Non-pigmented ciliary epithelial cell (primary cell): ENCODE measurements around the gene ATXN1.

Experiments used
- DNase-seq: peaks from one replicate; pipeline ENCODE4 v3.0.0-alpha.2; 2010; ENCODE audit warnings: low read depth

ATXN1 gene

DNA sequence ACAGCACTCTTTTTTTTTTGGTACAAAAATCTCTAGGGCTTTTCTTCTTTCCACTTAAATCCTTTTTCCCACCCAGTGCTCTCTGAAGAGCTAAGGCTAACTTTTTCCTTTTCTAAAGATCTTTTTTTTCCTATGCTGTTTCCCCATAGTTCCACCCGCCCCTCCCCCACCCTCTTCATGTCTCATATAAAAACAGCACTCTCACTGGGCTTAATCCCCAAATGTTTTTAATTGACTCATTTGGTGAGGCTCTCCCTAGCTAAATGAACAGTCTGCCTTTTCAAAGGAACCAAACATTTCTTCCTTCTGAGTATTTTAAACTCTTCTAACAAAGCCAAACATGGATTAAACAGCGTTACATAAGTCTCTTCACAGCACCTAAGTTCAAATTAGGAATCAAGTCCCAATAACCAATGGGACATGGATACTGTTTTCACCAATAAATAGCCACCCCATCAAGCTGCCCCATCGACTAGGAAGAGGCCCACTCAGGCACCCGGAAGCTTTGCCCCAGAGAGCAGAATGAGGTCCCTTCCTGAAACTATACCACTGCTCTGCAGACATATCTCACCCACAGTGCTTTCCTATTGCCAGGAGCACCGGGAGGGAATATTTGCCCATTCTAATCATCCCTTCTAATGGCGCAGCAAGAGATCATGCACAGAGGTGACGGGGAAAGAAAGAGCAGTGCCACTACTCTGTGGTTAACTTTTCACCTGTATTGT is 63.7 kb downstream of the ATXN1 start:
- DNase-seq, result no peak

GRCh38 chr6:16696496-16696895 is 64.8 kb downstream of the ATXN1 start:
- no peak for DNase-seq

GRCh38 chr6:16694781-16695578 is 66.3 kb downstream of the ATXN1 start:
- no peak for DNase-seq

GRCh38 chr6:16691324-16691723 is 69.9 kb downstream of the ATXN1 start:
- DNase-seq, result no peak

DNA sequence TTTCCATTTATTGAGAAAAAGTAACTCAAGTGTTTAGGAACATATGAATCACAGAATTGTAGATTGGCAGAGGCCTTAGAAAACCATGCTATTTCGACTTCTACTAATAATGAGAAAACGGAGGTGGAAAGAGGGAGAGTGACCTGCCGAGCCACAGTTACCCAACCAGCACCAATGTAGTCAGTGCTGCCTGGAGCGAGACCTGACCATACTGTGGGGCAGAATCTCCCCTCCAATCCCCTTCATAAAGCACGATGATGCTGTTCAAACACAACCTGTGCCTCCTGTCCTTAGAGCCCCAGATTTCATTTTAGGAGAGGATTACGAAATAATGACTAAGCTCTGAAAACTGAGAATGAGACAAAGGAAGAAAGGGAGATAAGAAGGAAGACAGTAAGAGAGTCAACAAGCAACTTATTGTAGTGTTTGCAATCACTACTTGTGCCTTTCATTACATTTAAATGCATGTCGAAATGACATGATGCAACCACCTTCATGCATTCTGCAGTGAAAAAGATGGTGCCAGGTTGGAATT is 70.6 kb downstream of the ATXN1 start:
- no peak for DNase-seq

DNA sequence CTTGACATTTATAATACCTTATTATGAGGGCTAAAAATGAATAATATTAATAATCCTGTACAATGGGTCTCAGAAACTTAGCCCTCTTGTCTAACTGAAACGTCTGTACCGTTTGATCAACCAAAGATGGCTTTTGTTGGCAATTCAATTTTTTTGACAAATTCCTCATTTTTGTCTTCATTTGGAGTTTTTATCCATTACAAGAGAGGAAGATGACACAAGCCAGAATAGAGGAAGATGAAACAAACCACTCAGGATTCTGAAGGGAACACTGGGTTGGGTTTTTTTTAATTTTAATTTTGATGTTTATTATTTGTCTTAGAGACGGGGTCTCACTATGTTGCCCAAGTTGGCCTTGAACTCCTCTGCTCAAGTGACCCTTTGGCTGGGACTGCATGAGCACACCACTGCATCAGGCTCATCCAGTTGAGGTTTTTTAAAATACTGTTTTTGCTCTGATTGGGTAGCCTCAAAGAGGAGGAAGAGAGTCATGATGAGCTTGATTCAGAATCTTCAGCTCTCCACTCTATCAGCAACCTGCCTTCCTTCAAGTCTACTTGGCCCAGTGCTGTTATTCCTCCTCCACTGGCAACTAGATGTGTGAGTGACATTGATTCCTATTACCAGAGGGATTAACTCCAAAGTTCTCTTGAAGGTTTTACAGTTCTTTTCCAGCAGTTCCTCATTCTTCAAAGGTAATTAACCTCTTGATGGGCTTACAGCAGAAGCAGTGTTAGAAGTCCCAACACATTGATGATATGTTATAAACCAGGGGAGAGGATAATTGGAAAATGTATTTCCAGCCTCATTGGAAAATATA is 71.3 kb downstream of the ATXN1 start:
- no peak for DNase-seq

- no peak for DNase-seq
Measured at GRCh38 chr6:16688984-16689636, 72.2 kb downstream of the ATXN1 start.

GRCh38 chr6:16688436-16688835 is 72.8 kb downstream of the ATXN1 start:
- no peak for DNase-seq

- DNase-seq, result no peak
Measured at GRCh38 chr6:16687045-16687444, 74.2 kb downstream of the ATXN1 start.

DNA sequence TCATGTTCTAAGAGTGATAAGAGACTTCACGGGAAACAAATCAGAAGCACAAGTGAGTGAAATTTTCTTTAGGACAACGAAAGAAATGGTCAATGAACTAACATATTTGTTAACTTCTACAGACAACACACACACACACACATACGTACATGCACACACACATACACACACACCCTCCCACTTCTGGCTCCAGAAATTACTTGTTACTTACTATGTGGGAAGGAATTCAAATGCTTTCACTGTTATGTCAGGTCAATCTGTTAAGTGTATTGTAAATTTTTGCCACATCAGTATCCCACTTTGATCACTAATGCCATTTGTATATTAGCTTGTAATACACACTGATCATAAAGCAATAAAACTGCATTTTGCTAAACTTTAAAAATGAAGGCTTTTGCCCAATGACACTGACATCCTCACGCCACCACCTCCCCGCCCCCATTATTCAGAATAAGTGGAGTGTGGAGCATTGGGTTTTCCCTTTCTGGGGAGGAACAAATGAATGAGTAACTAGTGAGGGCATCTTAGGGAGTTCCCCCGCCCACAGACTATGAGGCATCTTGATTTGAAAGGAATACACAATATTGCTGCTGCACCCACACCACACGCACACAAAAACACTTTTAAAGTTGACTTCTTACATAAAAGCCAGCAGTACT is 76.2 kb downstream of the ATXN1 start:
- no peak for DNase-seq

- no peak for DNase-seq
Measured at GRCh38 chr6:16684195-16684689, 77.0 kb downstream of the ATXN1 start.

GRCh38 chr6:16683641-16684194 is 77.5 kb downstream of the ATXN1 start:
- peak; percentile 57 for DNase-seq

DNA sequence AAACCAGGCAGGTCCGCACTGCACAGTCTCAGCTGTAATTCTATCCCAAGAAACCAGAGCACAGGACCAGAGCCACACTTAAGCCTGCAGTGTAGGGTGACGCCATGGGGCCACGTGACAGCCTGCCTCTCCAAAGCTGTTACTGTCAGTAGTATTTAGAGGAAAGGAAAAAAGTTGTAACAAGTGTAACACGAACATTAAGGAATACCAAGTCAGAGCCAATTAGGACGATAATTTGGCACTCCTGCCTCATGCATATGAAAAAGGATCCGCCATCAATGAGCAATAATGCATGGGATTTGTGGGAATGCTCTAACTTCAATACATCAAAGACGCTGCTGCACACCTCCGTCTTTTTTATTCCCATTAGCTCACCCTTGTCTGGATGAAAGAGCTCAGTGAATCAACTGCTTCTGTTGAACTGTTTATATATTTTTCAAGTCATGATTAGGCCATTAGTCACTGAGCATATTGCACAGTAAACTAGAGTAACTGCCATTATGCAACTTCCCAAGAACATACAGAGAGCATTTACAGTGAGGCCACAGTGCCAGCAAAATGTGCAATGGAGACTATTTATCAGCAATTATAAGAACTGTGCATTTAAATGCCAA is 79.9 kb downstream of the ATXN1 start:
- DNase-seq, result peak; percentile 86

GRCh38 chr6:16679050-16679449 is 82.2 kb downstream of the ATXN1 start:
- no peak for DNase-seq

DNA sequence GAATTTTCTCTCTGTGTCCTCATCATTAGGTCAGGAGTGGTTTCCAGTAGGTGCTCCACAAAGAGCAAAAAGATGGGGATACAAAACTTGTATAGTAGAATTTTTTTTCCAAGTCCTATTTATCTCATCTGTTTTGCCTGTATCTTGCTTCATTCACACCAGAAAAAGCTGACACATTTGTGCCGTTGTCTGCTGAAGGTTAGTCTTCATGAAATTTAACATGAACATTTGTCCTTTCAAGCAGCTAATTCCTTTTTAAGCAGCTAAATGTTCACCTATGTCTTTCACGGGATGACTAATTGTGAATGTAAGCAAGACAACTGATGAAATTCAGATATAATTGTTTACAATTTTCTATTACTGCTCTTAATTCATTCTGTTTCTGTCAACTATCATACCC is 83.8 kb downstream of the ATXN1 start:
- no peak for DNase-seq

GRCh38 chr6:16676978-16677377 is 84.3 kb downstream of the ATXN1 start:
- DNase-seq, result peak; percentile 68

GRCh38 chr6:16676376-16676775 is 84.9 kb downstream of the ATXN1 start:
- DNase-seq, result no peak

- no peak for DNase-seq
Measured at GRCh38 chr6:16674801-16675392, 86.4 kb downstream of the ATXN1 start.

DNA sequence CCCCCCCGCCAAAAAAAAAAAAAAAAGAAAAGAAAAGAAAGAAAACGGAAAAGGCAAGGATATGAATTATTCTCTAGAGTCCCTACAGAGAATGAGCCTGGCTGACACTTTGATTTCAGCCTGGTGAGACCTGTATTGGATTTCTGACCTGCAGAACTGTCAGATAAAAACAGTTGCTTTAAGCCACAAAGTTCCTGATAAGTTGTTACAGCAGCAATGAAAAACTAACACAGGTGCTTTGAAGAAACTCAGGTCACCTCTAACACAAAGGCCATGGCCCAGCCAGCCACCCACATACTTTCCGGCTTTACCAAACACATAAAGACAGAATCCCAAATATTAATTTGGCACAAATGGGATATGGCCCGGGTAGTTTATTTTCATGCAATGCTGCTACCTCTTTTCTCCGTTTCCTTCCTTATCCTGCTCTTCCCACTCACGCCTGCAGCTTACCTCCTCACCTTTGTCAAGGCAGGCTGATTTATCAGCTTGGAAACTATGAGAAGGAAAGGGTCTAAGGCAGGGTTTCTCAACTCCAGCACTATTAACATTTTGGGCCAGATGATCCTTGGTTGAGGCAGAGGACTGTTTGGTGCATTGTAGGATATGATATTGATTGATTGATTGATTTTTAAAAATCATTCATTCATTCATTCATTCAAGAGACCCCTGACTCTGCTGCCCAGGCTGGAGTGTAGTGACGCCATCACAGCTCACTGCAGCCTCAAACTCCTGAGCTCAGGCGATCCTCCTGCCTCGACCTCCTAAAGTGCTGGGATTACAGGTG is 88.1 kb downstream of the ATXN1 start:
- no peak for DNase-seq
